Keratinocyte (primary cell): ENCODE results near the gene IQCK.

ENCODE experiments used
- EZH2 ChIP-seq: IDR thresholded peaks from one replicate; pipeline ENCODE4 v1.6.1; 2012; ENCODE audit warnings: inconsistent platforms, mild to moderate bottlenecking, low read length, moderate library complexity
- TF ChIP-seq, protein P1 (sequence below), 3 experiments: IDR thresholded peaks in 1 of 3; conservative IDR thresholded peaks in 1 of 3; optimal IDR thresholded peaks in 1 of 3; 2 replicates in 2 of 3; 3 replicates in 1 of 3; pipeline versions ENCODE3 to v1.5.1; 2011; ENCODE audit warnings: low read length in 3 of 3, mild to moderate bottlenecking in 3 of 3, moderate library complexity in 2 of 3, control low read depth in 1 of 3, inconsistent platforms in 1 of 3; ENCODE audit not compliant: insufficient read depth in 2 of 3; ENCODE audit errors: extremely low read depth in 1 of 3

- TF ChIP-seq, protein P1, sequence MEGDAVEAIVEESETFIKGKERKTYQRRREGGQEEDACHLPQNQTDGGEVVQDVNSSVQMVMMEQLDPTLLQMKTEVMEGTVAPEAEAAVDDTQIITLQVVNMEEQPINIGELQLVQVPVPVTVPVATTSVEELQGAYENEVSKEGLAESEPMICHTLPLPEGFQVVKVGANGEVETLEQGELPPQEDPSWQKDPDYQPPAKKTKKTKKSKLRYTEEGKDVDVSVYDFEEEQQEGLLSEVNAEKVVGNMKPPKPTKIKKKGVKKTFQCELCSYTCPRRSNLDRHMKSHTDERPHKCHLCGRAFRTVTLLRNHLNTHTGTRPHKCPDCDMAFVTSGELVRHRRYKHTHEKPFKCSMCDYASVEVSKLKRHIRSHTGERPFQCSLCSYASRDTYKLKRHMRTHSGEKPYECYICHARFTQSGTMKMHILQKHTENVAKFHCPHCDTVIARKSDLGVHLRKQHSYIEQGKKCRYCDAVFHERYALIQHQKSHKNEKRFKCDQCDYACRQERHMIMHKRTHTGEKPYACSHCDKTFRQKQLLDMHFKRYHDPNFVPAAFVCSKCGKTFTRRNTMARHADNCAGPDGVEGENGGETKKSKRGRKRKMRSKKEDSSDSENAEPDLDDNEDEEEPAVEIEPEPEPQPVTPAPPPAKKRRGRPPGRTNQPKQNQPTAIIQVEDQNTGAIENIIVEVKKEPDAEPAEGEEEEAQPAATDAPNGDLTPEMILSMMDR (optimal IDR thresholded peaks at IDR 0.05 in 1 of 3, IDR thresholded peaks at IDR 0.05 in 1 of 3, conservative IDR thresholded peaks at IDR 0.05 in 1 of 3; ENCODE audit: extremely low read depth in 1 of 3, insufficient read depth in 2 of 3, low read length in 3 of 3) = no peak
- TF ChIP-seq EZH2 = no peak
Observed at GRCh38 chr16:19717314-19717713, 757 bp upstream of the IQCK start.
